Spleen (tissue), 7 donors: Measurements from ENCODE around the gene CCDC102B.

ENCODE experiments used
- POLR2A ChIP-seq, 3 donors: fragments of 450-650 bp; IDR thresholded peaks; one replicate each; pipeline ENCODE4 v1.5.1; 2017; ENCODE audit warnings: antibody characterized with exemption in 3 of 3, mild to moderate bottlenecking in 1 of 3
- POLR2AphosphoS5 ChIP-seq, 3 donors: sonication (generic); formaldehyde crosslinking; IDR thresholded peaks; one replicate each; pipeline ENCODE4 v1.5.1; 2017; ENCODE audit warnings: antibody characterized with exemption in 3 of 3
- TF ChIP-seq, protein P1 (sequence below), 11 experiments: fragments of 200-600 bp in 7 of 11; fragments of 450-650 bp in 4 of 11; sonication (generic) in 4 of 11; IDR thresholded peaks in 8 of 11; conservative IDR thresholded peaks in 3 of 11; 1 replicate in 7 of 11; 2 replicates in 4 of 11; pipeline versions ENCODE4 v1.4.0 to v1.8.0; 2016 to 2021; ENCODE audit warnings: antibody characterized with exemption in 11 of 11, inconsistent platforms in 4 of 11, mild to moderate bottlenecking in 1 of 11
- donor health status: DM: no; HTN: no; CAD: no; lungs with moderate emphysema.
- donor health status: DM: no; HTN: no; CAD: no.
- donor health status: DM: no; HTN: no; CAD: no.

GRCh38 chr18:69064063-69064462 is 266.2 kb downstream of the CCDC102B start:
- TF ChIP-seq, protein P1, sequence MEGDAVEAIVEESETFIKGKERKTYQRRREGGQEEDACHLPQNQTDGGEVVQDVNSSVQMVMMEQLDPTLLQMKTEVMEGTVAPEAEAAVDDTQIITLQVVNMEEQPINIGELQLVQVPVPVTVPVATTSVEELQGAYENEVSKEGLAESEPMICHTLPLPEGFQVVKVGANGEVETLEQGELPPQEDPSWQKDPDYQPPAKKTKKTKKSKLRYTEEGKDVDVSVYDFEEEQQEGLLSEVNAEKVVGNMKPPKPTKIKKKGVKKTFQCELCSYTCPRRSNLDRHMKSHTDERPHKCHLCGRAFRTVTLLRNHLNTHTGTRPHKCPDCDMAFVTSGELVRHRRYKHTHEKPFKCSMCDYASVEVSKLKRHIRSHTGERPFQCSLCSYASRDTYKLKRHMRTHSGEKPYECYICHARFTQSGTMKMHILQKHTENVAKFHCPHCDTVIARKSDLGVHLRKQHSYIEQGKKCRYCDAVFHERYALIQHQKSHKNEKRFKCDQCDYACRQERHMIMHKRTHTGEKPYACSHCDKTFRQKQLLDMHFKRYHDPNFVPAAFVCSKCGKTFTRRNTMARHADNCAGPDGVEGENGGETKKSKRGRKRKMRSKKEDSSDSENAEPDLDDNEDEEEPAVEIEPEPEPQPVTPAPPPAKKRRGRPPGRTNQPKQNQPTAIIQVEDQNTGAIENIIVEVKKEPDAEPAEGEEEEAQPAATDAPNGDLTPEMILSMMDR (IDR thresholded peaks at IDR 0.05 in 8 of 11, conservative IDR thresholded peaks at IDR 0.05 in 3 of 11) = no peak
- TF ChIP-seq POLR2A (IDR thresholded peaks at IDR 0.05) (no peak), POLR2AphosphoS5 (IDR thresholded peaks at IDR 0.05) (no peak)
